Peyer's patch (tissue), 4 donors: ENCODE measurements around the gene JAM3. TPM values are rescaled to one million over a fixed set of nuclear protein-coding genes. Genes with fewer than 3 reads are reported as not detected.
A peak's percentile ranks its signal among the peaks of the same experiment; 100 is the strongest.
"Not testable (repeated sequence)": the region's sequence is repeated elsewhere in the genome, so short reads cannot be mapped to it uniquely, and the experiment has no call there.

Source experiments
- DNase-seq, 3 donors: peaks; one replicate each; pipeline ENCODE4 v3.0.0-alpha.2; 2017 to 2019
- H3K27ac ChIP-seq, 4 donors: fragments of 200-600 bp; sonication (generic); one replicate each; pipeline ENCODE4 v1.5.1; 2016 to 2019
- H3K27me3 ChIP-seq, 2 donors: fragments of 200-600 bp; sonication (generic); one replicate each; pipeline ENCODE4 v1.5.1; 2019
- H3K36me3 ChIP-seq, 3 donors: fragments of 200-600 bp; sonication (generic); one replicate each; pipeline ENCODE4 v1.5.1; 2016 to 2019
- H3K4me1 ChIP-seq, 4 donors: fragments of 200-600 bp; sonication (generic); one replicate each; pipeline ENCODE4 v1.5.1; 2016 to 2019
- H3K4me3 ChIP-seq, 4 donors: fragments of 200-600 bp; sonication (generic); 1 replicate in 3 of 4; 2 replicates in 1 of 4; pipeline ENCODE4 v1.5.1; 2016 to 2019; ENCODE audit warnings: mild to moderate bottlenecking in 1 of 4
- H3K9me3 ChIP-seq, 4 donors: fragments of 200-600 bp; sonication (generic); one replicate each; pipeline ENCODE4 v1.5.1; 2016 to 2019; ENCODE audit warnings: mild to moderate bottlenecking in 1 of 4
- CTCF ChIP-seq, 6 experiments: fragments of 450-650 bp in 4 of 6; fragments of 200-600 bp in 2 of 6; sonication (generic) in 1 of 6; IDR thresholded peaks; one replicate each; pipeline ENCODE4 v1.5.1; 2017 to 2019; ENCODE audit warnings: antibody characterized with exemption in 6 of 6, mild to moderate bottlenecking in 3 of 6, moderate library complexity in 1 of 6
- POLR2A ChIP-seq, 2 donors: fragments of 450-650 bp; IDR thresholded peaks; one replicate each; pipeline ENCODE4 v1.5.1; 2017; ENCODE audit warnings: antibody characterized with exemption in 2 of 2, mild to moderate bottlenecking in 2 of 2, moderate library complexity in 2 of 2
- total RNA-seq, 4 donors: library from RNA; depleted of rRNA; stranded (reverse); fragments of >200 nt; gene quantifications; one replicate each; pipeline ENCODE4 v1.1.0, GENCODE V29; 2016

Gene JAM3
- total RNA-seq, 4 donors from 2014 or later, result 4.6 to 14.0 (median 8.5) TPM

GRCh38 chr11:134086376-134086775 lies 17.5 kb downstream of the JAM3 start:
- no peak for DNase-seq
- no peaks in the 10 kb centered on the region for H3K4me1 ChIP-seq
- no peak overlapping the region for H3K4me3 ChIP-seq
- H3K9me3 ChIP-seq, result peaks cover 0 to 5% (median 2%) of the 10 kb centered on the region in 4 donors
- no peaks in the 10 kb centered on the region for H3K27me3 ChIP-seq
- TF ChIP-seq POLR2A (IDR thresholded peaks at IDR 0.05) (no peak), CTCF (IDR thresholded peaks at IDR 0.05) (no peak)
- no peak overlapping the region for H3K27ac ChIP-seq
- no peaks in the 10 kb centered on the region for H3K36me3 ChIP-seq

GRCh38 chr11:134092006-134092405 lies 23.1 kb downstream of the JAM3 start:
- not testable (repeated sequence) for H3K4me3 ChIP-seq, H3K27me3 ChIP-seq, H3K27ac ChIP-seq, H3K4me1 ChIP-seq, H3K36me3 ChIP-seq, DNase-seq, H3K9me3 ChIP-seq

GRCh38 chr11:134097166-134097565 lies 28.3 kb downstream of the JAM3 start:
- Histone ChIP-seq H3K27me3 (no peaks in the 10 kb centered on the region), H3K36me3 (no peaks in the 10 kb centered on the region), H3K27ac (no peak overlapping the region), H3K4me1 (no peaks in the 10 kb centered on the region), H3K9me3 (no peaks in the 10 kb centered on the region), H3K4me3 (no peak overlapping the region)
- no peak for DNase-seq
- TF ChIP-seq CTCF (IDR thresholded peaks at IDR 0.05) (no peak), POLR2A (IDR thresholded peaks at IDR 0.05) (no peak)

- Histone ChIP-seq H3K4me3 (no peak overlapping the region), H3K4me1 (no peaks in the 10 kb centered on the region), H3K27me3 (no peaks in the 10 kb centered on the region), H3K9me3 (no peaks in the 10 kb centered on the region), H3K36me3 (no peaks in the 10 kb centered on the region), H3K27ac (no peak overlapping the region)
- no peak for DNase-seq
- TF ChIP-seq POLR2A (IDR thresholded peaks at IDR 0.05) (no peak), CTCF (IDR thresholded peaks at IDR 0.05) (peak in 4 of 6 experiments; percentile 18 to 26 (median 22))
These were observed 29.8 kb downstream of the JAM3 start for GRCh38 chr11:134098566-134099184.

DNA sequence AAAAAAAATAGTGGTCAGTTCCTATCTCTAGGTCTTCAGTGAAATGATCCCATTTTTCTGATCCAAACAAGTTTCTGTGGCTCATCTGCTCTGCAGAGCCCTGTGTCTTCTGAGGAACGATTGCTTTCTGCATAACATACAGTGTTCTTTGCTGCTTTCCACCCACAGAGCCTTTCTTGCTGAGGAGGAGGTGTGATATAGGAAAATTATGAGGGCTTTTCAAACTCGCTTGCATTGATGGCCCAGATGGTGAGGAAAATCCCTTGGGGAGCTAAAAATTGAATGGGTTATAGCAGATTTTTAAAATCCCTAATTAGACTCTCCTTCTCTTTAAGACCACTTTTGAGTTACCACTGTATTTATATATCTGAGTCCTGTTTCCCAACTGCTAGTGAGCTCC lies 31.3 kb downstream of the JAM3 start:
- no peaks in the 10 kb centered on the region for H3K36me3 ChIP-seq
- no peak for TF ChIP-seq CTCF (IDR thresholded peaks at IDR 0.05)
- TF ChIP-seq POLR2A (IDR thresholded peaks at IDR 0.05), result no peak
- no peak overlapping the region for H3K4me3 ChIP-seq
- no peak overlapping the region for H3K27ac ChIP-seq
- no peaks in the 10 kb centered on the region for H3K4me1 ChIP-seq
- no peaks in the 10 kb centered on the region for H3K9me3 ChIP-seq
- no peak for DNase-seq
- H3K27me3 ChIP-seq, result no peaks in the 10 kb centered on the region

- Histone ChIP-seq H3K36me3 (no peaks in the 10 kb centered on the region), H3K9me3 (no peaks in the 10 kb centered on the region), H3K4me3 (no peak overlapping the region), H3K4me1 (no peaks in the 10 kb centered on the region), H3K27ac (no peak overlapping the region), H3K27me3 (no peaks in the 10 kb centered on the region)
- no peak for DNase-seq
- TF ChIP-seq POLR2A (IDR thresholded peaks at IDR 0.05), result no peak
- TF ChIP-seq CTCF (IDR thresholded peaks at IDR 0.05), result no peak
These were observed 32.4 kb downstream of the JAM3 start for GRCh38 chr11:134101282-134101681.
